ENCODE measurements around the gene GDPD4. TPM values are rescaled to one million over a fixed set of nuclear protein-coding genes. Genes with fewer than 3 reads are reported as not detected.

GDPD4 gene
- total and polyA plus RNA-seq, 7 donors, result not detected

DNA sequence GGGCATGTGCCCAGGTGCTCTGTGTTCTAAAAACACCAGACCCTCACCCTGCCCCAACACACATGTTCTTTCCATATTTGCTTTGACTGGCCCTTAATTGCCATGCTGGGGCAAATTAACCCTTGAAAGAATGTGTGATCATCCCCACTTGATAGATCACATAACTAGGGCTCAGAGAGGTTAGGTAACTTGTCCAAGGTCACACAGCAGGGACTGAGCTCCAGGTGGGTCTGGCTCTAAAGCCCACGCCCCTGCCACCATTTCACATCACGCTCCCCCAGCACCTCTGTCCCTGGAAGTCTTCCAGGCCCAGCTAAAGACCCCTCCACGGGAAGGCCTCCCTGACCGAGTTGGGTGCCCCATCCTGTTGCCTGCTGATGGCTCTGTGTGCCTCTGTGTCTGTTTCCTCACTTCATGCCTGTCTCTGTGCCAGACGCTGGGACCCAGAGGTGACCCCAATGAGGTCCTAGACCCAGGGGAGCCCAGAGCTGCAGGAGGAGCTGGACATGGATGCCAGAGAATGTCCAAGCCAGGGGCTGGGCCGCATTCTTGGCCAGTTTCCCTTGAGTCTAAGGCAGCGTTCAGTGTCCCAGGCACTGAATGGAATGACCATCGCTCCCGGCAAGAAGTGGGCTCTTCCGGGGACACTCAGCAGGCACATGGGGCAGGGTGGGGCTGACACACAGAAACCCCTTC, 93.7 kb downstream of the GDPD4 start:
- Histone ChIP-seq H3K36me3 (ENCODE audit: insufficient read depth in 1 of 2, low read depth in 1 of 2) (no peaks in the 10 kb centered on the region), H3K4me3 (no peak overlapping the region), H3K27me3 (ENCODE audit: insufficient read depth in 3 of 3, low read length in 2 of 3) (no peaks in the 10 kb centered on the region), H3K9me3 (no peaks in the 10 kb centered on the region), H3K4me1 (no peaks in the 10 kb centered on the region), H3K27ac (no peak overlapping the region)
- no peak for ATAC-seq
- 42 to 62% (median 51%) methylated on average over 10 of the region's 10 CpGs for WGBS, 3 donors
- DNase-seq, result peak in 1 of 2 donors; percentile 52
- intact Hi-C loops (cut with DNase I), result no loop called here
- no peak for TF ChIP-seq CTCF (IDR thresholded peaks at IDR 0.05)

- H3K27ac ChIP-seq, result no peak overlapping the region
- H3K9me3 ChIP-seq, result no peaks in the 10 kb centered on the region
- no peak for ATAC-seq
- no peaks in the 10 kb centered on the region for H3K36me3 ChIP-seq (ENCODE audit: insufficient read depth in 1 of 2, low read depth in 1 of 2)
- H3K4me1 ChIP-seq, result no peaks in the 10 kb centered on the region
- intact Hi-C loops (cut with DNase I), result no loop called here
- TF ChIP-seq CTCF (IDR thresholded peaks at IDR 0.05), result no peak
- 77 to 82% (median 77%) methylated on average over 9 to 10 of the region's 10 CpGs for WGBS, 3 donors
- H3K27me3 ChIP-seq (ENCODE audit: insufficient read depth in 3 of 3, low read length in 2 of 3), result no peaks in the 10 kb centered on the region
- DNase-seq, result no peak
- H3K4me3 ChIP-seq, result no peak overlapping the region
These were observed 94.4 kb downstream of the GDPD4 start for GRCh38 chr11:77207019-77207485.

GRCh38 chr11:77206264-77207018, 95.0 kb downstream of the GDPD4 start:
- 74 to 80% (median 75%) methylated on average over 13 of the region's 13 CpGs for WGBS, 3 donors
- no peaks in the 10 kb centered on the region for H3K4me1 ChIP-seq
- H3K27ac ChIP-seq, result no peak overlapping the region
- no peak for ATAC-seq
- TF ChIP-seq CTCF (IDR thresholded peaks at IDR 0.05), result no peak
- H3K36me3 ChIP-seq (ENCODE audit: insufficient read depth in 1 of 2, low read depth in 1 of 2), result no peaks in the 10 kb centered on the region
- no peak for DNase-seq
- no peaks in the 10 kb centered on the region for H3K27me3 ChIP-seq (ENCODE audit: insufficient read depth in 3 of 3, low read length in 2 of 3)
- H3K4me3 ChIP-seq, result no peak overlapping the region
- intact Hi-C loops (cut with DNase I), result no loop called here
- no peaks in the 10 kb centered on the region for H3K9me3 ChIP-seq

DNA sequence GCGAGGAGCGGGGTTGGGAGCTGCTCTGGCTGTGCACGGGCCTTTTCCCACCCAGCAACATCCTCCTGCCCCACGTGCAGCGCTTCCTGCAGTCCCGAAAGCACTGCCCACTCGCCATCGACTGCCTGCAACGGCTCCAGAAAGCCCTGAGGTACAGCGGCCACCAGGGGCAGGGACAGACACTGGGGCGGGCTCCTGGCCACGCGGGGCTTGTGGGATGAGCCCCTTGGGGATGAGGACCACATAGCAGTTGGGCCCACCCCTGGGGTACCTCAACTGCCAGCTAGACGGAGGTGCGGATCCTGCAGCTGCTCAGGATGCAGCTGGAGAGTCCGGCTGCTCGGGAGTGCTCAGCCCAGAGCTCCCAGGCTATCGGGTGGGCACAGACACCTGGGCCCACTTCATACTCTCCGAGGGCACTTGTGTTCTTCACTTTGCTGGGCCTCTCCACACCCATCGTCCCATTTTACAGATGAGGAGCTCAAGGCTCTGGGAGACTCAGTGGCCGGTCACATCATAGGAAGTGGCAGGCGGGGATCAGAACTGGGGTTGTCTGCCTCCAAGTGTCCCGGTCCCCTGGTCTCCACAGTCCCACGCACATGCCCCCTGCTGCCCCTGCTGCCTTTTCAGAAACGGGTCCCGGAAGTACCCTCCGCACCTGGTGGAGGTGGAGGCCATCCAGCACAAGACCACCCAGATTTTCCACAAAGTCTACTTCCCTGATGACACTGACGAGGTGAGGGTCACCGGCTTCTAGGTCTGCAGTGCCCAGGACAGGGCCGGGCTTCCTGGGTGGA, 95.8 kb downstream of the GDPD4 start:
- intact Hi-C loops (cut with DNase I), result no loop called here
- peak in 1 of 2 donors; percentile 39 for DNase-seq

More for the DNA sequence above, 95.8 kb downstream of the GDPD4 start:
- TF ChIP-seq CTCF (IDR thresholded peaks at IDR 0.05), result no peak
- 76 to 81% (median 79%) methylated on average over 27 to 30 of the region's 30 CpGs for WGBS, 3 donors
- no peaks in the 10 kb centered on the region for H3K36me3 ChIP-seq (ENCODE audit: insufficient read depth in 1 of 2, low read depth in 1 of 2)
- H3K4me1 ChIP-seq, result no peaks in the 10 kb centered on the region
- no peak overlapping the region for H3K4me3 ChIP-seq
- no peak overlapping the region for H3K27ac ChIP-seq
- H3K27me3 ChIP-seq (ENCODE audit: insufficient read depth in 3 of 3, low read length in 2 of 3), result no peaks in the 10 kb centered on the region
- H3K9me3 ChIP-seq, result no peaks in the 10 kb centered on the region
- no peak for ATAC-seq

Measured in psoas muscle (tissue), 8 donors.